NCI-H524 treated with DMSO at 0.1 percent for 48 hours (cell line): ENCODE measurements around the gene BLMH.

ENCODE experiments used
- DNase-seq: peaks from one replicate; lab custom pipeline; 2025; lab: John Stamatoyannopoulos, UW

Gene BLMH

GRCh38 chr17:30308406-30308805 is 16.7 kb upstream of the BLMH start:
- no peak for DNase-seq

GRCh38 chr17:30304778-30305177 is 13.0 kb upstream of the BLMH start:
- no peak for DNase-seq

DNA sequence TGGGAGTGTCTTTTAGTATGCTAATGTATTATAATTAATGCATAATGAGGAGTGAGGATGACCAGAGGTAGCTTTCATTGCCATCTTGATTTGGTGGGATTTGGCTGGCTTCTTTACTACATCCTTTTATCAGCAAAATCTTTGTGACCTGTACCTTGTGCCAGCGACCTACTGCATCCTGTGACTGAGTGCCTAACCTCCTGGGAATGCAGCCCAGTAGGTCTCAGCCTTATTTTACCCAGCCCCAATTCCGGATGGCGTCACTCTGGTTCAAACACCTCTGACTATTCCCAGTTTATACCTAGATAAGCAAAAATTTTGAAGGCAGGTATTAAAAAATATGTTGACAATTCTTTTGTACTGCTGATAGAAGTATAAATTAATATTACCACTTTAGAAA is 10.5 kb upstream of the BLMH start:
- DNase-seq = no peak

GRCh38 chr17:30300818-30301217 is 9.1 kb upstream of the BLMH start:
- no peak for DNase-seq

- no peak for DNase-seq
These were observed 7.3 kb upstream of the BLMH start for GRCh38 chr17:30299000-30299399.

DNA sequence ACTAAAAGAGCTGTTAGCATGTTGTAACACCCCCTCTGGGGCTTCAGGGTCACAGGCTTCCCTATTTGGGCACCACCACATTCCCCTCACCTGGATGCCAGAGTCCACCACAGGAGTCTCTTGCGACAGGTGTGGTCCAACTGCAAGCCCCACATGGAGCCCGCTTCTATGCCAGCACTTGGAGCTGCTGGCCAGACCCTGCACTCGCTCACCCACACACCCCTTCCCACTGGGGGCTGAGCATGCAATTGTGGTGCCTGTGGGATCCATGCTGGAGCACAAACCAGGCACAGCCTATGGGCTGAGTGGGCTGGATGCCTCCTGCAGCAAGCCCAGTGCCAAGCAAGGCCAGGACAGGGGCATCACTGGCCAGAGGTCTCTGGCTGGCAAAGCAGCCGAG is 6.0 kb upstream of the BLMH start:
- DNase-seq = no peak

GRCh38 chr17:30296499-30297080 is 4.8 kb upstream of the BLMH start:
- no peak for DNase-seq

DNA sequence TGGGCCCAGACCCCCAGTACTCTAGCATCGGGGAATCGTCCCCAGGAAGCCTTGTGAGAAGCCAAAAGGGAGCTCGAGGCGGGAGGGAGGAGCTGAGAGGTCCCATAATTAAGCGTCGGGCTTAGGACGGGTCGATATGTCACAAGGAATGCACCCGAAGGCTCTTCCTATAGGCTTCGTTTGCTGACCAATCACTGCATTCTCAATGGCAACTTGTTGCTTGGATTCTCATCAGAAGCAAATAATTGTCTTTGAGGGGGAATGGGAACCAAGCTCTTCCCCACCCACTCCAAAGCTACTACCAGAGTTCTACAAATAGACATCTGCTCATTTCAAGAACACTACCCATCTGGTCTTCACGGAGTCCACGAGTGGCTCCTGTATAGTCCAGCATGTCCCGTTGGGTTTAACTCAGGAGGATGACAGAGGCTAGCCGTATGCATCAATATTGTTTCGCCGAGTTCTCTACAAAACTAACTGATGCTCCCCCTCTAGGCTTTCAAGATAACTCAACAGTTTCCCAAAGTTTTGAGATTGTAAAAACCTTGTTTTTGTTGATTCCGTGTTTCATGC is 628 bp upstream of the BLMH start:
- peak; percentile 53 for DNase-seq

- peak; percentile 61 for DNase-seq
These were observed 825 bp downstream of the BLMH start for GRCh38 chr17:30290696-30291542.

DNA sequence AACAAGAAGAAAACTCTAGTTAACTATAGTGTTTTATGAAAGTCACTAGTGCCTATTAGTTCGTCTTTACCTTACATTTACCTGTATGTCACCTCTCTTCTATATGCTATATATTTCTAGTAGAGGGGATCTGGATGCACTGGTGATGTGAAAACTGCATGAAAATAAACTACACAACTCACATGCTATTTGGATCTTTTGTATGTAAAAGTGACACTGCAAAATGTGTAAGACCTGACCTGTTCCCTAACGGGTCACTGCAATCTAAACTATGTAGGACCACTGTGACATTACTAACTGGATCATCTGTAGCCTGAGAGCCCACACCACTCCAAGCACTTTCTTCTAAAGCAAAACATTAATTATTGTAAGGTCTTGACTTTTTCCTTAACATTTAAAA is 1.7 kb downstream of the BLMH start:
- DNase-seq = no peak

DNA sequence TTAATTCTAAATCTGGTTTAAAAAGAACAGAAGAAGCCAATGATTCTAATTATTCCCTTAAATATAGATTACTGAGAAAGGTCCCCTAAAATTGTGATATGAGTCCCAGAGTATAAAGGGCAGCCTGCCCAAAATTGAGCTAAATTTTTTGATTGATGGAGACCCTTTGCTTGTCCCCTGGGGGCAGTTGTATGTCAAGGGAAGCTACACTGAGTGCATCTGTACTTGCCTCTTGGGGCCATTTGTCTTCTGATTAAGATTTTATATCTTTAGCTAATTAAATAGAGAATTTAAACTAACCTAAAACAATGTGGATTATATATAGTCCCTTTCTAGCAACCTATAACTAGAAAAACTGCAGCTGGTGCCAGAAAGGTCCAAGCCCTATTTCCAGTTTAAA is 12.6 kb downstream of the BLMH start:
- no peak for DNase-seq

- DNase-seq = no peak
These were observed 13.7 kb downstream of the BLMH start for GRCh38 chr17:30278032-30278431.

- no peak for DNase-seq
These were observed 15.8 kb downstream of the BLMH start for GRCh38 chr17:30275911-30276310.

- DNase-seq = no peak
These were observed 16.9 kb downstream of the BLMH start for GRCh38 chr17:30274887-30275286.

GRCh38 chr17:30273373-30273772 is 18.4 kb downstream of the BLMH start:
- peak; percentile 46 for DNase-seq

GRCh38 chr17:30271102-30271501 is 20.6 kb downstream of the BLMH start:
- no peak for DNase-seq

GRCh38 chr17:30267625-30268024 is 24.1 kb downstream of the BLMH start:
- DNase-seq = no peak

DNA sequence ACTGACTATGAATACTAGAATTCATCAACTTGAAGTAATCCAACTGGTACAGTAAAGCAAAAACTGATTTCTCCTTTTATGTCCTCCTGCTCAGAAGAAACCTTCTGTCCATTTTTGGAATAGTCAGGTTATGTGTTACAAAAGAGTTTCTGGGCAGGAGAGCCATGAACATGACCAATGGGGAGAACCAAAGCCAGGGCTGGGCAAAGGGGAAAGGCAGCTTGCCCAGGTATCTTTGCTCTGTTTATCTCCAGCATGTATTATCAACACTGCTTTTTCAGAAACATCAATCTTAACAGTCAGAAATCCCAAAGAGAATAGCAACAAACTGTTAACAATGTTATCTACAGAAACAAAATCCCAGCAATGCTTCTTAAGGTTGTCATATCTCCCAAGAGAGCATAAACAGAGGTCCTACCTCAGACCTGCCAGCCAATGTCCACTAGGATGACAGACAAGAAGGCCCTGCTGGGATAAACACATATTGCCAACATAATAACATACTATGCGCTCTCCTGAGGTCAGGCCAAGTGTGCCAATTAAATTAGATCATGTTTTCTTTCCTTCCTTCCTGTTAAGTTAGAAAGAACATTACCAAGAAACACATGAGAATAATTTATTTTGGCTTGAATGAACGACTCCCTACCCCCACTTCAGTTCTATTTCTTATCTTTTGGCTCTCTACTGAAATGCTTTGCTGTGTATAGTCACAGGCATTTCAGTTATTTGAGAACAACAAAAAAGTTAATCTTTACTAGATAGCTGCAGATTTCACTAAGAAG is 28.0 kb downstream of the BLMH start:
- DNase-seq = no peak

GRCh38 chr17:30256756-30257506 is 34.8 kb downstream of the BLMH start:
- no peak for DNase-seq

DNA sequence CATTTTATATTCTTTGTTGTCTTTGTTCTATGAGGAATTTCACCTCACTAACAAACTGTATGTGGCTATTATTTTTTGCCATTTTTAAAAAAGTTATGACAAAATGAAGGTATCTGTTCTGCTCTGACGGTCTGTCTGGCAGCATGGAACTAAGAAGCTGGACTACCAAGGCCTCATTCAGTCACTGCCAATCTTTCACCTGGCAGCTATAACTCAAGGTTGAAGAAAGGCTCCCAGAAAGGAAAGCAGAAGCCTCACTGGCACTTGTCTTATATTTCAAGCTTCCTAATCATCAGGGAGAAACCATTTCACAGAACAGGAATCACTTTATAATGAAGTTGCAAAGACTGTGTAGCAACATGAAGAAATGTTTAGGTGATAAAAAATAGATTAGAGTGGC is 37.6 kb downstream of the BLMH start:
- DNase-seq = no peak

GRCh38 chr17:30253312-30253711 is 38.4 kb downstream of the BLMH start:
- DNase-seq = no peak

DNA sequence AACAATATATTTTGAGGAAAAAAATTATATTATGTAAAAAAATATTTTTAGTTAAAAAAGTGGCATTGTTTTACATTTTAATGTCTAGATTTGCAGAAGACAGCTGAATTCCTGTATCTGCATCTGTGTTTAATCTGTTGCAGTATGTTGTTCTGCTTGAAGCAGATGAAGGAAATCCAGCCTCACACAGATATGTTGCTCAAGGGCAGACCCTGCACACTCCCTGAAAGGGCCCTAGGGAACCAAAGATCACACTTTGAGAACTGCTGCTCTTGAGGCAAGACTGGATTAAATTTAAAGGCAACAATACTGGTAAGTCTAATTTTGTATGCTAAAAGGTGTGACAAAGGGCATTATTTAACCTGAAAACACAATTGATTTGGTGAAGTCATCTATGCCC is 39.8 kb downstream of the BLMH start:
- DNase-seq = no peak
